ENCODE measurements around the gene PPM1M. TPM values are rescaled to one million over a fixed set of nuclear protein-coding genes. Genes with fewer than 3 reads are reported as not detected.

Gene PPM1M
- total and polyA plus RNA-seq, 2 experiments from 2014 or later = 10.7 to 13.1 TPM

DNA sequence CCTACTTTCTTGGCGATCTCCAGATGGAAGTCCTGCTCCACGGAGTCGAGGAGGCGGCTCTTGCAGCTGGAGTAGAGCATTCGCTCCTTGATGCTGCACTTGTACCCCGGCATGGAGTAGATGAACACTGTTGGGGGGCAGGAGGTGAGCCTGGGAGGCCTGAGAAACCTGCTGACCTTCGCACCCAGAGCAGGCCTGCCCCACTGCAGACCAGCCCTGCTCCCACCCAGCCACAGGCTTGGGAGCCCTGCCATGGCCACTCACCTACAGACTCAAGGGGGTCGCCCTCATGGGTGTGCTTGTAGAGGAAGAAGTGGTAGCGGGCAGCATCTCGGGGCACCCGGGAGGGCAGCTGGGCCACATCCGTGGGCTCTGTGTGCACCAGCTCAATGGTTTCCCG, 15.9 kb upstream of the PPM1M start:
- TF ChIP-seq, protein P1, sequence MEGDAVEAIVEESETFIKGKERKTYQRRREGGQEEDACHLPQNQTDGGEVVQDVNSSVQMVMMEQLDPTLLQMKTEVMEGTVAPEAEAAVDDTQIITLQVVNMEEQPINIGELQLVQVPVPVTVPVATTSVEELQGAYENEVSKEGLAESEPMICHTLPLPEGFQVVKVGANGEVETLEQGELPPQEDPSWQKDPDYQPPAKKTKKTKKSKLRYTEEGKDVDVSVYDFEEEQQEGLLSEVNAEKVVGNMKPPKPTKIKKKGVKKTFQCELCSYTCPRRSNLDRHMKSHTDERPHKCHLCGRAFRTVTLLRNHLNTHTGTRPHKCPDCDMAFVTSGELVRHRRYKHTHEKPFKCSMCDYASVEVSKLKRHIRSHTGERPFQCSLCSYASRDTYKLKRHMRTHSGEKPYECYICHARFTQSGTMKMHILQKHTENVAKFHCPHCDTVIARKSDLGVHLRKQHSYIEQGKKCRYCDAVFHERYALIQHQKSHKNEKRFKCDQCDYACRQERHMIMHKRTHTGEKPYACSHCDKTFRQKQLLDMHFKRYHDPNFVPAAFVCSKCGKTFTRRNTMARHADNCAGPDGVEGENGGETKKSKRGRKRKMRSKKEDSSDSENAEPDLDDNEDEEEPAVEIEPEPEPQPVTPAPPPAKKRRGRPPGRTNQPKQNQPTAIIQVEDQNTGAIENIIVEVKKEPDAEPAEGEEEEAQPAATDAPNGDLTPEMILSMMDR (IDR thresholded peaks at IDR 0.05; ENCODE audit: low read depth, low read length) = no peak
- Histone ChIP-seq H3K9me3 (ENCODE audit: low read depth) (no peaks in the 10 kb centered on the region), H3K36me3 (peaks cover 14% of the 10 kb centered on the region), H3K27ac (no peak overlapping the region), H3K4me3 (no peak overlapping the region), H3K27me3 (no peaks in the 10 kb centered on the region), H3K4me1 (ENCODE audit: low read depth) (no peaks in the 10 kb centered on the region)
- no peak for DNase-seq (ENCODE audit: low read depth in 1 of 2, low spot score in 1 of 2)

GRCh38 chr3:52230461-52230860, 15.1 kb upstream of the PPM1M start:
- DNase-seq (ENCODE audit: low read depth in 1 of 2, low spot score in 1 of 2) = no peak
- H3K4me3 ChIP-seq = no peak overlapping the region
- TF ChIP-seq, protein P1 (IDR thresholded peaks at IDR 0.05; ENCODE audit: low read depth, low read length) = no peak
- H3K36me3 ChIP-seq = peaks cover 14% of the 10 kb centered on the region
- no peaks in the 10 kb centered on the region for H3K4me1 ChIP-seq (ENCODE audit: low read depth)
- H3K27ac ChIP-seq = no peak overlapping the region
- H3K27me3 ChIP-seq = no peaks in the 10 kb centered on the region
- H3K9me3 ChIP-seq (ENCODE audit: low read depth) = no peaks in the 10 kb centered on the region

DNA sequence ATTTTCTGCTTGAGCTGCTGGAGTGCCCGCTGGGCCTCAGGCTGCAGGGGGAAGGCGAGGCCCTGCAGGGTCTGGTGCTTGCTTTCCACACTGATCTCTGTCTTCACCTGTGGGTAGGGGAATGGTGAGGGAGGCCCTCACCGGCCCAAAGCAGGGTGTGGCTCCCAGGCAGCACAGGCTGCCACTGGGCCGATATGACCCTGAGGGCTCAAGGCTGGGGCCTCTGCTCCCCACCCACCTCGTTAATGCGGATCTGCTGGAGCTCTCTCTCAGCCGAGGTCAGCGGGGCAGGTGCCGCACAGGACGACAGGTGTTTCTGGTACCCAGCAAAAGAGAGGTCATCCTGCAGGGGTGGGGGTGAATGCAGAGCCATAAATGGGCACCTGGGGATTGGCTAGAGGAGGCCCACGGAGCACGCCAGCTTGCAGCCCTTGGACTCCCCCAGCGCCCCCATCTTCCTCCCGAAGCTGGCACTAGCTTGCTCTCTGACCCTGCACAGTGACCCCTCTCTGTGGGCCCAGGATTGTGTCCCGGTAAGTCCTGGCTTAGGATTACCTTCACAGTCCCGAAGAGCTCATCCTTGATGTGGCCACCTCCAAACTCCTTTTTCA, 14.6 kb upstream of the PPM1M start:
- TF ChIP-seq, protein P1 (IDR thresholded peaks at IDR 0.05; ENCODE audit: low read depth, low read length) = no peak
- H3K27me3 ChIP-seq = no peaks in the 10 kb centered on the region
- peaks cover 14% of the 10 kb centered on the region for H3K36me3 ChIP-seq
- DNase-seq (ENCODE audit: low read depth in 1 of 2, low spot score in 1 of 2) = no peak
- H3K9me3 ChIP-seq (ENCODE audit: low read depth) = no peaks in the 10 kb centered on the region
- no peaks in the 10 kb centered on the region for H3K4me1 ChIP-seq (ENCODE audit: low read depth)
- no peak overlapping the region for H3K4me3 ChIP-seq
- H3K27ac ChIP-seq = no peak overlapping the region

DNA sequence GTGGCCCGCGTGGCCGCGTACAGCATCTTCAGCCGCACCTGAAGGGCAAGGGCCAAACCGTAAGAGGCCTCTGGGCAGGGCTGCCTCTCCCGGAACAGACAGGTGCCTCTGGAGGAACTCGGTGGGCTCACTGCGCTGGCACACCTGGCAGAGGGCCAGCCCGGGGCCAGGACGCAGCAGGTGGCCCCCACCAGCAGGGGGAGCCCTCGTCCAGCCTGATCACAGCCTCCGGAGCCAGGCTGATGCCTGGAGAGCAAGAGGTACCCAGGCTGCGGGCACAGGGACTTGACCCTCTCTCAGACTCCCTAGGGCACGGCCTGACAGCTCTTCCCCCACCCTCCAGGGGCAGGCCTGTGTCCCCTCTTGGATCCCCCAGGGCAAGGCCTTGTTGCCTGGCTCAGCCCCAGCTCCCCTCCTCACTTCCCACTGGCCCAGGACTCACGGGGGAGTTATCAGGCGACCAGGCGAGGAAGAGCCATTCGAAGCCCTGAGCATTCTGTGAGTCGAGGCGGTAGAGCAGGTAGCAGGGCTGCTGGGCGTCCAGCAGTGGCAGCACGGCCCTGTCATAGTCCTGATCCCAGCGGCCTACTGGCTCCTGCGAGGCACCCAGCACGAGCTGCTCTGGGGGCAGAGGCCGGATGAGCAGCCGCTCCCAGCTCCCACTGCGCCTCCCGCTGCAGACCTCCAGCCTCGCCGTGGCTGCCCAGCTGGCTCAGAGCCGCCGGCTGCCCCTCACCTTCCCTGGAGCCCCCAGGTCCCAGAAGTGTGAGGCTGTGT, 13.9 kb upstream of the PPM1M start:
- no peak overlapping the region for H3K27ac ChIP-seq
- TF ChIP-seq, protein P1 (IDR thresholded peaks at IDR 0.05; ENCODE audit: low read depth, low read length) = peak; percentile 83
- H3K4me3 ChIP-seq = no peak overlapping the region
- H3K9me3 ChIP-seq (ENCODE audit: low read depth) = no peaks in the 10 kb centered on the region
- H3K36me3 ChIP-seq = peaks cover 14% of the 10 kb centered on the region
- H3K27me3 ChIP-seq = no peaks in the 10 kb centered on the region
- H3K4me1 ChIP-seq (ENCODE audit: low read depth) = peaks cover 5% of the 10 kb centered on the region
- peak; percentile 64 to 65 for DNase-seq (ENCODE audit: low read depth in 1 of 2, low spot score in 1 of 2)

DNA sequence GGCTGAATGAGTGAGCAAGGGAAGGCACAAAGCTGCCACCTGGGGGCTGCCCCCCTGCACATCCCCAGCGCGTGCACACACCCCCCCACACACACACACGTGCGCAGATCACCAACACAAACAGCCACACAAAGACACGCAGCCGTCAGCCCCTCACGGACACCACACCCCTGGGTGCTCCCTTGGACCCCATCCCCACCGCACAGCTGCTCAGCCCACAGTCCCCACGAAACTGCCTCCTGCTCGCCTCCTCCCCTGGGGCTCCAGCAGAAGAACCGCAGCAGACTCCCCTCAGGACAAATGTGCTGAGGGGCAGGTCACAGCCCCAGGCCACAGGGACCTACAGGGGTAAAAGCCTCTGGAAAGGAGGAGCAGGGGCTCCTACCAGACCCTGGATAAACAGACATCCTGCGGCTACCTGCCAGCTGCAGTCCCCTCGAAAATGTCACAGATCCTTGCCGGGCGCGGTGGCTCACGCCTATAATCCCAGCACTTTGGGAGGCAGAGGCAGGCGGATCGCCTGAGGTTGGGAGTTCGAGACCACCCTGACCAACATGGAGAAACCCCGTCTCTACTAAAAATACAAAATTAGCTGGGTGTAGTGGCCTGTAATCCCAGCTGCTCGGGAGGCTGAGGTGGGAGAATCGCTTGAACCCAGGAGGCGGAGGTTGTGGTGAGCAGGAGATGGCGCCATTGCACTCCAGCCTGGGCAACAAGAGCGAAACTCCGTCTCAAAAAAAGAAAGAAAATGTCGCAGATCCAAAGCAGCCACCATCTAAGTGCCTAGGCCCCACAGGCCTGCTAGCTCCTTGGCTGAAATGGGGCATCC, 13.1 kb upstream of the PPM1M start:
- no peaks in the 10 kb centered on the region for H3K9me3 ChIP-seq (ENCODE audit: low read depth)
- H3K36me3 ChIP-seq = peaks cover 14% of the 10 kb centered on the region
- no peak for DNase-seq (ENCODE audit: low read depth in 1 of 2, low spot score in 1 of 2)

More for the DNA sequence above, 13.1 kb upstream of the PPM1M start:
- Histone ChIP-seq H3K27ac (no peak overlapping the region), H3K4me1 (ENCODE audit: low read depth) (peaks cover 9% of the 10 kb centered on the region), H3K27me3 (no peaks in the 10 kb centered on the region), H3K4me3 (no peak overlapping the region)
- TF ChIP-seq, protein P1 (IDR thresholded peaks at IDR 0.05; ENCODE audit: low read depth, low read length) = no peak
